ENCODE results near the gene SLC6A4.
A peak's percentile ranks its signal among the peaks of the same experiment; 100 is the strongest.

Gene SLC6A4

DNA sequence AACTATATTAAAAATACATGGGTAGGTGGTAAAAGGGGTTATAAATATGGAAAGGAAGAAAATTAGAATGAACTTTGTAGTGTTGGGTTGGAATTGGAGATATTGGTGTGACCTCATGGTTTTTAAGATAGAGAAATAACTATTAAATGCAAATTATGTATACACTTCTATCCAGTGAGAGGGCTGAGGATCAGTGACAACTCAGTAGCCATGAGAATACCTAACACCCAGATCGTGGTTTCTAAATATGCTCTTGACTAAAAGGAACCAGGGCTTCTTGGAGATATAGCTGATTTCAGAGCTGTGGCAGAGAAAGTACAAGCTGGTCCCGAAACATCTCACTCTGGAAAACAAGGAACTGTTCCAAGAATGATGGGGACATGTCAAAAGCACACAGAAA is 44.4 kb downstream of the SLC6A4 start:
- TF ChIP-seq TAF1 (IDR thresholded peaks at IDR 0.05; ENCODE audit: borderline replicate concordance, insufficient read depth, low read length) (no peak), POLR2AphosphoS5 (IDR thresholded peaks at IDR 0.05; ENCODE audit: low read depth, low read length) (0 out of 2 replicates have a peak, but pooled peaks have one; percentile 28)

DNA sequence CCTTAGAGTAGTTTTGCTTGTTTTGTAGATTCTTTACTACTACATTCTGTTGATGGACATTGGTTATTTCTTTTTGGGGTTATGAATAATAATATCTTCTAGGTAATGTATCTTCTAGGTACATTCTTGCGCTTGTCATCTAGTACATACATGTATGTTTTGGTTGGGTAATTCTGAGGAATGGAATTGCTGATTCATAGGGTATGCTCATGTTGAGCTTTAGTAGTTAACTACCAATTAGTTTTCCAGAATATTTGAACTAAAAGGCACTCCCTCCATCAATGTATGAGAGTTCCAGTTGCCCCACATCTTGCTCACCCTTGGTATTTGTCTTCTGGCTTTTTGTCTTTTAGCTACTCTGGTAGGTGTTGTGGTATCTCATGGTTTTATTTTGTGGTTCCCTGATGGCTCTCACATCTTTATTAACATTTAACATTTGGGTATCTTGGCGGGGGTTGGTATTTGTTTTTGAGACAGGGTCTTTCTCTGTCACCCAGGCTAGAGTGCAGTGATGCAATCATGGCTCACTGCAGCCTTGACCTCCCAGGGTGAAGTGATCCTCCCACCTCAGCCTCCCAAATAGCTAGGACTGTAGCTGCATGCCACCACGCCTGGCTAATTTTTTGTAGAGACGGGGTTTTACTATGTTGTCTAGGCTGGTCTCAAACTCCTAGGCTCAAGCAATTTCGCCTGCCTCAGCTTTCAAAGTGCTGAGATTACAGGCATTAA is 47.1 kb downstream of the SLC6A4 start:
- TF ChIP-seq TAF1 (IDR thresholded peaks at IDR 0.05; ENCODE audit: borderline replicate concordance, insufficient read depth, low read length) (no peak), SIN3A (IDR thresholded peaks at IDR 0.05; ENCODE audit: borderline replicate concordance, insufficient read depth, low read length) (no peak), POLR2AphosphoS5 (IDR thresholded peaks at IDR 0.05; ENCODE audit: low read depth, low read length) (no peak)
- TF ChIP-seq, protein P1, sequence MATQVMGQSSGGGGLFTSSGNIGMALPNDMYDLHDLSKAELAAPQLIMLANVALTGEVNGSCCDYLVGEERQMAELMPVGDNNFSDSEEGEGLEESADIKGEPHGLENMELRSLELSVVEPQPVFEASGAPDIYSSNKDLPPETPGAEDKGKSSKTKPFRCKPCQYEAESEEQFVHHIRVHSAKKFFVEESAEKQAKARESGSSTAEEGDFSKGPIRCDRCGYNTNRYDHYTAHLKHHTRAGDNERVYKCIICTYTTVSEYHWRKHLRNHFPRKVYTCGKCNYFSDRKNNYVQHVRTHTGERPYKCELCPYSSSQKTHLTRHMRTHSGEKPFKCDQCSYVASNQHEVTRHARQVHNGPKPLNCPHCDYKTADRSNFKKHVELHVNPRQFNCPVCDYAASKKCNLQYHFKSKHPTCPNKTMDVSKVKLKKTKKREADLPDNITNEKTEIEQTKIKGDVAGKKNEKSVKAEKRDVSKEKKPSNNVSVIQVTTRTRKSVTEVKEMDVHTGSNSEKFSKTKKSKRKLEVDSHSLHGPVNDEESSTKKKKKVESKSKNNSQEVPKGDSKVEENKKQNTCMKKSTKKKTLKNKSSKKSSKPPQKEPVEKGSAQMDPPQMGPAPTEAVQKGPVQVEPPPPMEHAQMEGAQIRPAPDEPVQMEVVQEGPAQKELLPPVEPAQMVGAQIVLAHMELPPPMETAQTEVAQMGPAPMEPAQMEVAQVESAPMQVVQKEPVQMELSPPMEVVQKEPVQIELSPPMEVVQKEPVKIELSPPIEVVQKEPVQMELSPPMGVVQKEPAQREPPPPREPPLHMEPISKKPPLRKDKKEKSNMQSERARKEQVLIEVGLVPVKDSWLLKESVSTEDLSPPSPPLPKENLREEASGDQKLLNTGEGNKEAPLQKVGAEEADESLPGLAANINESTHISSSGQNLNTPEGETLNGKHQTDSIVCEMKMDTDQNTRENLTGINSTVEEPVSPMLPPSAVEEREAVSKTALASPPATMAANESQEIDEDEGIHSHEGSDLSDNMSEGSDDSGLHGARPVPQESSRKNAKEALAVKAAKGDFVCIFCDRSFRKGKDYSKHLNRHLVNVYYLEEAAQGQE (IDR thresholded peaks at IDR 0.05; ENCODE audit: insufficient read depth in 1 of 2, low read depth in 2 of 2, low read length in 2 of 2): no peak

DNA sequence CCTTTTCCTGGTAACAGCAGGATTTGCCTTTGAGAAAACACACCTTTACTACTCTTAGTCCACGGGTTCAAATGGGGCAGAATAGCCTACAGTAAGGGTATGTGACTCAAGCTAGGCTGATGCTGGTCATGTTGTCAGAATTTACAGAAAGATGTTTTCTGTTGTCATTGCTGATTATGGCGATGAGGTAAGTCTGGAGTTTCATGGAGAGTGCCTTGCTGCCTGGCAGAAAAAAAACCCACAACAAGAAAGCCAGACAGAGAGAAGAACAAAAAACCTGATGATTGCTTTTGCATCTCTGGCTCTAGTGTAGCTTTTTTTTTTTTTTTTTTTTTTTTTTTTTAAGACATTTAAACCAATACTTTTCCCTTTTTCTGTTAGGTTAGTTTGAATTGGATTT is 47.9 kb downstream of the SLC6A4 start:
- TF ChIP-seq POLR2AphosphoS5 (IDR thresholded peaks at IDR 0.05; ENCODE audit: low read depth, low read length): no peak
- no peak for TF ChIP-seq FOXP2 (optimal IDR thresholded peaks at IDR 0.05; ENCODE audit: borderline replicate concordance, extremely low read depth, extremely low read length, insufficient read depth)
- no peak for TF ChIP-seq TAF1 (IDR thresholded peaks at IDR 0.05; ENCODE audit: borderline replicate concordance, insufficient read depth, low read length)
- TF ChIP-seq, protein P1 (IDR thresholded peaks at IDR 0.05; ENCODE audit: insufficient read depth in 1 of 2, low read depth in 2 of 2, low read length in 2 of 2): no peak
- no peak for TF ChIP-seq SIN3A (IDR thresholded peaks at IDR 0.05; ENCODE audit: borderline replicate concordance, insufficient read depth, low read length)

DNA sequence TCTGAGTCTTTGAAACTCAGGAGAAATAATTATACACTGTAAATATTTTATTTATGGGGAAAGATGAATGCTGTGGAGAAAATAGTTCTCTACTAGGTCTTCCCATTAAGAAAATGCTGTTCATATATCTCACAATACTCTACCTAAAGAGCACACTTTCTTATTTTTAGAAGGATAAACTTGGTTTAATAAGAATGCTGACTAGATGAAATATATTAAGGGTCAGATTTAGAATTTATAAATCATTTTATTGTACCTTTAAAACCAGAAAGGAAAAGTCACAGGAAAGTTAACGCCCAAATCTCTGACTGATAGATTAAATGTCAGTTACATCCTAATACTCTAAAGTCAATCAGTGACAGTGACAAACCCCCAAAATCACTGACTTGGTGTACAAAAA is 48.7 kb downstream of the SLC6A4 start:
- TF ChIP-seq TAF1 (IDR thresholded peaks at IDR 0.05; ENCODE audit: borderline replicate concordance, insufficient read depth, low read length) (no peak), POLR2AphosphoS5 (IDR thresholded peaks at IDR 0.05; ENCODE audit: low read depth, low read length) (no peak), FOXP2 (optimal IDR thresholded peaks at IDR 0.05; ENCODE audit: borderline replicate concordance, extremely low read depth, extremely low read length, insufficient read depth) (no peak), SIN3A (IDR thresholded peaks at IDR 0.05; ENCODE audit: borderline replicate concordance, insufficient read depth, low read length) (no peak)
- TF ChIP-seq, protein P1 (IDR thresholded peaks at IDR 0.05; ENCODE audit: insufficient read depth in 1 of 2, low read depth in 2 of 2, low read length in 2 of 2): no peak

DNA sequence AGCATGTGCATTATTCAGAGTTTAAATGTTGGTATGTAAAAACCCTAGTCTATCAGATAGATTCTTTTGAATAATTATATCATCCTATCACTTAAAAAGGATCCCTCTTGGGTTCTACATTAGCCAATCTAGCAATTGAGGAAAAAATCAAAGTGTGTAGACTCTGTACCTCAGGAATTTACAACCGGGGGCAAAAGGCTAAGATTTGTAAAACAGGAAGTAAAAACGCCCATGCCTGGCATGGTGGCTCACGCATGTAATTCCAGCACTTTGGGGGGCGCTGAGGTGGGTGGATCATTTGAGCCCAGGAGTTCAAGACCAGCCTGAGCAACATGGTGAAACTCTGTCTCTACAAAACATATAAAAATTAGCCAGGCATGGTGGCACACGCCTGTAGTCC is 58.6 kb downstream of the SLC6A4 start:
- TF ChIP-seq TAF1 (IDR thresholded peaks at IDR 0.05; ENCODE audit: borderline replicate concordance, insufficient read depth, low read length) (no peak), POLR2AphosphoS5 (IDR thresholded peaks at IDR 0.05; ENCODE audit: low read depth, low read length) (no peak), SIN3A (IDR thresholded peaks at IDR 0.05; ENCODE audit: borderline replicate concordance, insufficient read depth, low read length) (no peak), FOXP2 (optimal IDR thresholded peaks at IDR 0.05; ENCODE audit: borderline replicate concordance, extremely low read depth, extremely low read length, insufficient read depth) (no peak)
- TF ChIP-seq, protein P1 (IDR thresholded peaks at IDR 0.05; ENCODE audit: insufficient read depth in 1 of 2, low read depth in 2 of 2, low read length in 2 of 2): no peak
